ENCODE data around the gene IL18RAP.

The IL18RAP gene

GRCh38 chr2:102422910-102423309 is at the start of gene IL18RAP:
Gene IL18RAP (plus strand): TSS chr2:102423160. CDS start chr2:102423278, 118 bp downstream.
- TF ChIP-seq CTCF (IDR thresholded peaks at IDR 0.05; ENCODE audit: low read length, missing control alignments) = no peak
- no peak for DNase-seq (ENCODE audit: low read depth)
- no peak within 1 kb of the TSS for H3K4me3 ChIP-seq (replicated peaks; ENCODE audit: low read depth, low read length)

GRCh38 chr2:102376052-102376591 is 46.8 kb upstream of the IL18RAP start:
- H3K4me3 ChIP-seq (replicated peaks; ENCODE audit: low read depth, low read length) = no peak overlapping the region
- TF ChIP-seq CTCF (IDR thresholded peaks at IDR 0.05; ENCODE audit: low read length, missing control alignments) = no peak
- no peak for DNase-seq (ENCODE audit: low read depth)

- no peak for DNase-seq (ENCODE audit: low read depth)
- H3K4me3 ChIP-seq (replicated peaks; ENCODE audit: low read depth, low read length) = no peak overlapping the region
- TF ChIP-seq CTCF (IDR thresholded peaks at IDR 0.05; ENCODE audit: low read length, missing control alignments) = no peak
Observed at GRCh38 chr2:102383722-102384121, 39.2 kb upstream of the IL18RAP start.

GRCh38 chr2:102385522-102385921 is 37.4 kb upstream of the IL18RAP start:
- no peak overlapping the region for H3K4me3 ChIP-seq (replicated peaks; ENCODE audit: low read depth, low read length)
- DNase-seq (ENCODE audit: low read depth) = no peak
- no peak for TF ChIP-seq CTCF (IDR thresholded peaks at IDR 0.05; ENCODE audit: low read length, missing control alignments)

- TF ChIP-seq CTCF (IDR thresholded peaks at IDR 0.05; ENCODE audit: low read length, missing control alignments) = no peak
Observed at GRCh38 chr2:102386004-102386403, 37.0 kb upstream of the IL18RAP start.

GRCh38 chr2:102386867-102387541 is 36.0 kb upstream of the IL18RAP start:
- H3K4me3 ChIP-seq (replicated peaks; ENCODE audit: low read depth, low read length) = no peak overlapping the region
- no peak for DNase-seq (ENCODE audit: low read depth)
- no peak for TF ChIP-seq CTCF (IDR thresholded peaks at IDR 0.05; ENCODE audit: low read length, missing control alignments)

More at GRCh38 chr2:102386004-102386403, 37.0 kb upstream of the IL18RAP start:
- DNase-seq (ENCODE audit: low read depth) = no peak
- no peak overlapping the region for H3K4me3 ChIP-seq (replicated peaks; ENCODE audit: low read depth, low read length)

Measured in fibroblast of pulmonary artery (primary cell).